ENCODE data around the gene APBB2. TPM values are rescaled to one million over a fixed set of nuclear protein-coding genes. Genes with fewer than 3 reads are reported as not detected.

Gene APBB2
- total RNA-seq, 2 donors from 2014 or later = 37.3 to 75.3 TPM

- no peak overlapping the region for H3K4me3 ChIP-seq
- no peaks in the 10 kb centered on the region for H3K9me3 ChIP-seq
- peaks cover 0 to 70% of the 10 kb centered on the region in 2 donors for H3K4me1 ChIP-seq
- no peak for TF ChIP-seq CTCF (IDR thresholded peaks at IDR 0.05)
- H3K27ac ChIP-seq = peak overlapping the region; percentile 49 to 74
- H3K36me3 ChIP-seq = no peaks in the 10 kb centered on the region
- no peak for DNase-seq (ENCODE audit: low spot score)
- H3K27me3 ChIP-seq = no peaks in the 10 kb centered on the region
These were observed 9.9 kb downstream of the APBB2 start for GRCh38 chr4:41204400-41204978.

DNA sequence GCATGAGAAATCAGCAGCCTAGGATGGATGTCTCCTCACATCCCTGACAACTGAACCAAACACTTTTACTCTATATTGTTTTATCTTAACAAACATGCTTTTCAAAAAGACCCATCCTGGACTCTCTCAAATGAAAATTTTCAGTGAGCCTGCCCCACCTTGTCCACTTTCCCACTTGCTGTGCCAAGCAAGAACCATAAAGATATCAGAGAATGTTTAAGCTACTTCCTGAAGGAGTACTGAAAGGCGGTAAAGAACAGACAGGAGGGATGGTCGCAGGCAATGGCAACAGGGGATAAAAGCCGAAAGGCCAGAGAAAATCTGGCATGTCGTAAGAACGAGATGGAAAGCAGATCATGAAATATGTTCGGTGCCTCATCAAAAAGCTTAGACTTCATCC is 10.5 kb downstream of the APBB2 start:
- DNase-seq (ENCODE audit: low spot score) = no peak
- TF ChIP-seq CTCF (IDR thresholded peaks at IDR 0.05) = no peak
- H3K9me3 ChIP-seq = no peaks in the 10 kb centered on the region
- no peak overlapping the region for H3K4me3 ChIP-seq
- H3K36me3 ChIP-seq = no peaks in the 10 kb centered on the region
- H3K27me3 ChIP-seq = no peaks in the 10 kb centered on the region
- peak overlapping the region; percentile 24 to 74 for H3K27ac ChIP-seq
- peaks cover 0 to 65% of the 10 kb centered on the region in 2 donors for H3K4me1 ChIP-seq

DNA sequence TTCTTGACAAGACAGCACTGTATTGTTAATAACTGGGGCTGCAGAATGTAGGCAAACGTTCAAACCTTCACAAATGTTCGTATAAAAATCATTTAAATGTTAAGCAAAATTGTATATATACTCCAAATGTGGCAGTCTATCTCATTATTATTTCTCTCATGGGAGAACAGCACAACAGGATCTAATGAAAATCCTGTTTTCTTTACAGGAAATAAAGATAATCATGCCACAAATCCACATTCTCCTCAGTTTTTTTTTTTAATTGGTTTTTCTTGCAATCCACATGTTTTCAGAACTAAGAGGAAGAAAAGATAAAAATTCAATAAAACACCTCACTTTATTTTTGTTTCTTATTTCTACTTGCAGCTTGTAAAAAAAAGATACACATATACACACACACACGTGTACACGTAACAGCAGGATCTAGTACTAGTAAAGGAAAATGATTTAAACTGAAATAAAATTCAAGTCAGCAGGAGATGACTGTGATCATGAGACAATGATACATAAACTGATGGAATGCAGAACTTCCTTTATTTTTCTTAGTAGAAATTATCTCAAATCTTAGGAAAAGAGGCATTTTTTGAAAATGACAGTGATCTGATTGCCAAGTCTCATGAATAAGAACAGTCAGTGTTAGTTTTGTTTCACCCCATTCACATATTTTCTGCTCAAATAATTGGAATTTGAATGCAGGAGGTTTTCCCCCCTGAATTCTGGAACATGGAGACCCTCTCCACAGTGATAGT is 11.3 kb downstream of the APBB2 start:
- H3K4me1 ChIP-seq = peaks cover 0 to 72% of the 10 kb centered on the region in 2 donors

DNA sequence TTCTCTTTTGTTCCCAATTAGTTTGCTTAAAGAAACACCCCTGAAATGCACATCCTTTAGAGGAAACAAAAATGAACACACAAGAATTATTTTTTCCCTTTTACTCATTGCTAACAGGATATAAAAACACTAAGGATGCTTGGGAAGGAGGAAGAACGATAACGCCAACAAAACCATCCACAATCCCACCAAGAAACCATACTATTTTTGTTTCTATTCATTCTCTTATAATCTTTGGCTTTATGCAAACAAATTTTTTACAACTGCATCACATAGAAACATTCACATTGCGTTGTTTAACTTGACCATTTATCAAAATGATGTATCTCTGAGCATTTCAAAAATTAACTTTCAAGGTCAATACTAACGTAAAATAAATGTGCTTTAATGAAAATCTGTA is 12.0 kb downstream of the APBB2 start:
- H3K27me3 ChIP-seq = no peaks in the 10 kb centered on the region
- DNase-seq (ENCODE audit: low spot score) = no peak
- H3K9me3 ChIP-seq = no peaks in the 10 kb centered on the region
- no peak overlapping the region for H3K4me3 ChIP-seq
- H3K36me3 ChIP-seq = no peaks in the 10 kb centered on the region
- peaks cover 0 to 73% of the 10 kb centered on the region in 2 donors for H3K4me1 ChIP-seq
- TF ChIP-seq CTCF (IDR thresholded peaks at IDR 0.05) = no peak
- H3K27ac ChIP-seq = no peak overlapping the region

More for the DNA sequence above, 11.3 kb downstream of the APBB2 start:
- TF ChIP-seq CTCF (IDR thresholded peaks at IDR 0.05) = no peak
- Histone ChIP-seq H3K4me3 (no peak overlapping the region), H3K27ac (peak overlapping the region; percentile 24 to 74), H3K36me3 (no peaks in the 10 kb centered on the region), H3K27me3 (no peaks in the 10 kb centered on the region), H3K9me3 (no peaks in the 10 kb centered on the region)
- DNase-seq (ENCODE audit: low spot score) = no peak

DNA sequence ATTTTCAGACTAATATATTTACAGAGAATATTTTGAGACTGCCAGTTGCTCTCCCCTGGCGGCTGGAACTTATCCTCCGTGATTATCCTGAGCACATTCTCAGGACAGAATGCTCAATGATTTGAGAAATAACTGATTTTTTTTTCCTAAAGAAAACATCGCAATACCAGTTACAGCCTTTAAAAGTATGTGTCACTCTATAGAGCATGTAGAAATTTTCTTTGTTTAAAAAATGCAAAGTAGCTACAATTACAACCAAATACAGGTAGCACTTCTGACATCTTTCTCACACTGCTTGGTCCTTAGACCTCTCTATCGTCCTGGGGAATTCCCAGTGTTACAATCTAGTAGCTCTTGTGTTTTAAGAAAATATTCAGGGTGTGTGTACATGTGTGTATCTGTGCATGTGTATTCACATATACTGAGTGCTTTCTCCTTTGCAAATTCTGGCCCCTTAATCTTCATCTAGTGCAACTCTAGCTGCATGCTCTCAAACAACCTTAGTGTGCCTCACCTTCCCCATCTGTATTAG is 13.8 kb downstream of the APBB2 start:
- Histone ChIP-seq H3K4me1 (peaks cover 0 to 62% of the 10 kb centered on the region in 2 donors), H3K27ac (no peak overlapping the region), H3K4me3 (no peak overlapping the region), H3K9me3 (no peaks in the 10 kb centered on the region), H3K27me3 (no peaks in the 10 kb centered on the region), H3K36me3 (no peaks in the 10 kb centered on the region)
- no peak for DNase-seq (ENCODE audit: low spot score)
- TF ChIP-seq CTCF (IDR thresholded peaks at IDR 0.05) = no peak

Data from right atrium auricular region (tissue), 2 donors.